ENCODE results near the gene SLC12A7.

SLC12A7 gene

DNA sequence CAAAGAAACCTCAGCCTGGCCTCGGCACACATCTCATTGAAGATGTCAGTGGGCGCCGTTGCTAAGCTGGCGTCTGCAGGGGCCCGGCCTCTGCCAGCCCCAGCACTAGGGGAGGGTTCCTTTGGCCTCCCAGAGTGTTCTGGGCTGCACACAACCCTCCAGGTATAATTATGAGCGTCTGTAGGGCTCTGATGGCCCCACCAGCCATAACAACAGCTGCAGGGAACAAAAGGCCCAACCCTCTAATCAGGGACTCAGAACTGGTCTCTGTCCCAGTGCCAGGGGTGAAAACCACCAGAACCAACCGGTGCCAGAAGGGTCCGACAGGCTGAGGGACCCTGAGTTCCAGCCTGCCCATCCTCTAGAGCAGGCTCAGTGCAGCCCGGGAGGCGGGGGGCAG lies 39.5 kb upstream of the SLC12A7 start:
- no peak for DNase-seq (ENCODE audit: low read depth)
- TF ChIP-seq, protein P1, sequence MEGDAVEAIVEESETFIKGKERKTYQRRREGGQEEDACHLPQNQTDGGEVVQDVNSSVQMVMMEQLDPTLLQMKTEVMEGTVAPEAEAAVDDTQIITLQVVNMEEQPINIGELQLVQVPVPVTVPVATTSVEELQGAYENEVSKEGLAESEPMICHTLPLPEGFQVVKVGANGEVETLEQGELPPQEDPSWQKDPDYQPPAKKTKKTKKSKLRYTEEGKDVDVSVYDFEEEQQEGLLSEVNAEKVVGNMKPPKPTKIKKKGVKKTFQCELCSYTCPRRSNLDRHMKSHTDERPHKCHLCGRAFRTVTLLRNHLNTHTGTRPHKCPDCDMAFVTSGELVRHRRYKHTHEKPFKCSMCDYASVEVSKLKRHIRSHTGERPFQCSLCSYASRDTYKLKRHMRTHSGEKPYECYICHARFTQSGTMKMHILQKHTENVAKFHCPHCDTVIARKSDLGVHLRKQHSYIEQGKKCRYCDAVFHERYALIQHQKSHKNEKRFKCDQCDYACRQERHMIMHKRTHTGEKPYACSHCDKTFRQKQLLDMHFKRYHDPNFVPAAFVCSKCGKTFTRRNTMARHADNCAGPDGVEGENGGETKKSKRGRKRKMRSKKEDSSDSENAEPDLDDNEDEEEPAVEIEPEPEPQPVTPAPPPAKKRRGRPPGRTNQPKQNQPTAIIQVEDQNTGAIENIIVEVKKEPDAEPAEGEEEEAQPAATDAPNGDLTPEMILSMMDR (conservative IDR thresholded peaks at IDR 0.05; ENCODE audit: low read depth, low read length): no peak
- H3K4me3 ChIP-seq (ENCODE audit: low read depth, low read length): no peak overlapping the region

DNA sequence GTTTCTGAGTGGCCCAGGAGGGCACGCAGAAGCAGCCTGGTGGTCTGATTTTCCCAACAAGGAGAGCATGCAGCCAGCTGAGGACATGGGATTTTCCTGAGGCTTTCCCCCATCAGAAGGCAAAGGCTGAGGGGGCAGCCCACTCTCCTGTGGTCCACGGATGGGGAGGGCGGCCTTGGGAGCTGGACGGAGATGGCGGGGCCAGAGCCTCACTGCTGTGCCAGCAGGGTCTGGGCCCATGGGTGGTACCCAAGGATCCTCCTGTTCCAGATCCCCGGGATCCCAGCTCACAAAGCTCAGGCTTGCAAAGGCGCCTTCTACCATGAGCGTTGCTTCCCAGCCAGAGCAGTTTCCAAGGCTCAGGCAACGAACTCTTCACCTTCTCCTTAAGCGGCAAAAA lies 39.0 kb upstream of the SLC12A7 start:
- TF ChIP-seq, protein P1 (conservative IDR thresholded peaks at IDR 0.05; ENCODE audit: low read depth, low read length): no peak
- H3K4me3 ChIP-seq (ENCODE audit: low read depth, low read length): no peak overlapping the region
- DNase-seq (ENCODE audit: low read depth): no peak

GRCh38 chr5:1144638-1145396 lies 33.0 kb upstream of the SLC12A7 start:
- no peak overlapping the region for H3K4me3 ChIP-seq (ENCODE audit: low read depth, low read length)
- DNase-seq (ENCODE audit: low read depth): no peak
- TF ChIP-seq, protein P1 (conservative IDR thresholded peaks at IDR 0.05; ENCODE audit: low read depth, low read length): no peak

GRCh38 chr5:1144089-1144488 lies 32.2 kb upstream of the SLC12A7 start:
- DNase-seq (ENCODE audit: low read depth): no peak
- TF ChIP-seq, protein P1 (conservative IDR thresholded peaks at IDR 0.05; ENCODE audit: low read depth, low read length): no peak
- H3K4me3 ChIP-seq (ENCODE audit: low read depth, low read length): no peak overlapping the region

DNA sequence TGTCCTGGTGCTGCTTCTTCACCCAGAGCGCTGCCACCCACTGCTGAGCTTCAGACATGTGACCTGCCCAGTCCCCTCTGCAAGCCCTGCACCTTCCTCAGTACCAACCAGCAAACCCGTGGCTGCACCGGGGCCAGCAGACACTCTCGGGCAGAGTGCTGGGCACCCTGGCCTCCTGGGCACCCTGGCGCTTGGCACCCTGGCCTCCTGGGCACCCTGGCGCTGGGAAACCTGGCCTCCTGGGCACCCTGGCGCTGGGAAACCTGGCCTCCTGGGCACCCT lies 31.7 kb upstream of the SLC12A7 start:
- TF ChIP-seq, protein P1 (conservative IDR thresholded peaks at IDR 0.05; ENCODE audit: low read depth, low read length): no peak
- no peak overlapping the region for H3K4me3 ChIP-seq (ENCODE audit: low read depth, low read length)
- DNase-seq (ENCODE audit: low read depth): no peak

- H3K4me3 ChIP-seq (ENCODE audit: low read depth, low read length): no peak overlapping the region
- TF ChIP-seq, protein P1 (conservative IDR thresholded peaks at IDR 0.05; ENCODE audit: low read depth, low read length): no peak
- no peak for DNase-seq (ENCODE audit: low read depth)
Measured at GRCh38 chr5:1142886-1143669, 31.2 kb upstream of the SLC12A7 start.

GRCh38 chr5:1141834-1142233 lies 30.0 kb upstream of the SLC12A7 start:
- TF ChIP-seq, protein P1 (conservative IDR thresholded peaks at IDR 0.05; ENCODE audit: low read depth, low read length): no peak
- no peak for DNase-seq (ENCODE audit: low read depth)
- H3K4me3 ChIP-seq (ENCODE audit: low read depth, low read length): no peak overlapping the region
